Left ventricle myocardium inferior (tissue), 1 donor: ENCODE measurements around the gene SDF4. TPM values are rescaled to one million over a fixed set of nuclear protein-coding genes. Genes with fewer than 3 reads are reported as not detected.

Source experiments
- DNase-seq: peaks from one replicate; pipeline ENCODE4 v3.0.0-alpha.2; 2020
- H3K27ac ChIP-seq: fragments of 200-600 bp; replicated peaks from 2 replicates; pipeline ENCODE4 v1.8.0; 2021
- H3K27me3 ChIP-seq: fragments of 200-600 bp; 2 replicates; pipeline ENCODE4 v1.8.0; 2021; ENCODE audit warnings: low read depth
- H3K36me3 ChIP-seq: fragments of 200-600 bp; 2 replicates; pipeline ENCODE4 v1.8.0; 2021
- H3K4me1 ChIP-seq: fragments of 200-600 bp; 2 replicates; pipeline ENCODE4 v1.8.0; 2021
- H3K4me3 ChIP-seq: fragments of 200-600 bp; 2 replicates; pipeline ENCODE4 v1.8.0; 2021; ENCODE audit warnings: mild to moderate bottlenecking, moderate library complexity
- H3K9me3 ChIP-seq: fragments of 200-600 bp; replicated peaks from 2 replicates; pipeline ENCODE4 v1.8.0; 2021
- intact Hi-C: fragments of 100-400 bp; cut with micrococcal nuclease; formaldehyde crosslinking; loops from one replicate; pipeline ENCODE4 v1.11.0; 2022
- total RNA-seq: library from RNA; stranded (reverse); fragmentation: NEBNext Ultra II Directional; extraction: Animal tissue kit (Norgen Biotek cat#: 25700); gene quantifications from one replicate; pipeline ENCODE4 v1.2.1, GENCODE V29; 2021
- TF ChIP-seq, protein P1 (sequence below): fragments of 200-600 bp; IDR thresholded peaks from 2 replicates; pipeline ENCODE4 v1.8.0; 2021; ENCODE audit warnings: antibody characterized with exemption, mild to moderate bottlenecking, borderline replicate concordance
- donor health status: DM: no; HTN: yes; CAD: no; lungs with severe emphysema.

Gene SDF4
- total RNA-seq, 1 donor from 2014 or later = 114 TPM

DNA sequence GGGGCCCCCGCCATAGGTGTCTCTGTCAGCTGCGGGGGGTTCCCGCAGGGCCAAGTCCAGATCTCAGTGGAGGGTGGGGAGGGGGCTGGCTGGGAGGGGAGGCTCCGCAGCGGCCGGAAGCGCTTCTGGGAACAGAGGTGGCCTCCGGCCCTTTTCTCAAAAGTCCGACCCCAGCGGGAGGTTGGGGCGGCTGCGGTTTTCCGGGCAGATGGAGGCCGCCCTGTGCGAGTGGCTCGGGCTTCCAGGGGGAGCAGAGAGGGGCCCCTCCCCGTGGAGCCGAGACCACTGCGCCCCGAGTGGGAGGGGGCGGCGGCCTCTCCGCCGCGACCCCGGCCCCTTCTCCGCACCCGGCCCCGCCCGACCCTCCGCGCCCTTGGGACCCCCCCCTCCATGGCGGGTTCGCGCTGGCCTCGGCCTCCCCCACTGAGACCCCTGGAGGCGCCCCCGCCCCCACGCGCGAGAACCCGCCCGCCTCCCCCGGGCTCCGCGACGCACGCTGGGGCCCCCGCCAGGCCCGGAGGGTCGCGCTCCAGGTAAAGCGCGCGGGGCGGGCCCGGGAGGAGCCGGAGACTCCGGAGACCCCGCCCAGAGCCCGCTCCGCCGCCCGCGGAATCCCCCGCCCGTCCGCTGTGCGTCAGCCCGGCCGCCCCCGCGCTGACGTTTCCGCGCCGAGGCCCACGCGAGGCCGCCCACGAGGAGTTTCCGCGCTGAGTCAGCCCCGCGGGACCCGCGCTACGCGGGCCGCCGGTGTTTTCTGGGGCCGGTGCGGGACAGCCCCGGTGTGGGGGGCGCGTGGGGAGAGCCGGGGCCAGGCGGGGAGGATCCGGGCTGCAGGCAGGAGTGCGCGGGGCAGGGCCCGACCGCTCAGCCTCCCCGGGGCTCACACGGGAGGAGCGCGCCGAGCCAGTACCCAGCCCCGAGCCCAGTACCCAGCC is 30.7 kb downstream of the SDF4 start:
- Histone ChIP-seq H3K27ac (peak overlapping the region; percentile 50), H3K36me3 (no peaks in the 10 kb centered on the region), H3K9me3 (no peaks in the 10 kb centered on the region), H3K4me1 (peaks cover 22% of the 10 kb centered on the region), H3K4me3 (peak overlapping the region; percentile 65), H3K27me3 (peaks cover 45% of the 10 kb centered on the region)
- intact Hi-C loops = no loop called here
- DNase-seq = peak; percentile 44
- TF ChIP-seq, protein P1, sequence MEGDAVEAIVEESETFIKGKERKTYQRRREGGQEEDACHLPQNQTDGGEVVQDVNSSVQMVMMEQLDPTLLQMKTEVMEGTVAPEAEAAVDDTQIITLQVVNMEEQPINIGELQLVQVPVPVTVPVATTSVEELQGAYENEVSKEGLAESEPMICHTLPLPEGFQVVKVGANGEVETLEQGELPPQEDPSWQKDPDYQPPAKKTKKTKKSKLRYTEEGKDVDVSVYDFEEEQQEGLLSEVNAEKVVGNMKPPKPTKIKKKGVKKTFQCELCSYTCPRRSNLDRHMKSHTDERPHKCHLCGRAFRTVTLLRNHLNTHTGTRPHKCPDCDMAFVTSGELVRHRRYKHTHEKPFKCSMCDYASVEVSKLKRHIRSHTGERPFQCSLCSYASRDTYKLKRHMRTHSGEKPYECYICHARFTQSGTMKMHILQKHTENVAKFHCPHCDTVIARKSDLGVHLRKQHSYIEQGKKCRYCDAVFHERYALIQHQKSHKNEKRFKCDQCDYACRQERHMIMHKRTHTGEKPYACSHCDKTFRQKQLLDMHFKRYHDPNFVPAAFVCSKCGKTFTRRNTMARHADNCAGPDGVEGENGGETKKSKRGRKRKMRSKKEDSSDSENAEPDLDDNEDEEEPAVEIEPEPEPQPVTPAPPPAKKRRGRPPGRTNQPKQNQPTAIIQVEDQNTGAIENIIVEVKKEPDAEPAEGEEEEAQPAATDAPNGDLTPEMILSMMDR = no peak

DNA sequence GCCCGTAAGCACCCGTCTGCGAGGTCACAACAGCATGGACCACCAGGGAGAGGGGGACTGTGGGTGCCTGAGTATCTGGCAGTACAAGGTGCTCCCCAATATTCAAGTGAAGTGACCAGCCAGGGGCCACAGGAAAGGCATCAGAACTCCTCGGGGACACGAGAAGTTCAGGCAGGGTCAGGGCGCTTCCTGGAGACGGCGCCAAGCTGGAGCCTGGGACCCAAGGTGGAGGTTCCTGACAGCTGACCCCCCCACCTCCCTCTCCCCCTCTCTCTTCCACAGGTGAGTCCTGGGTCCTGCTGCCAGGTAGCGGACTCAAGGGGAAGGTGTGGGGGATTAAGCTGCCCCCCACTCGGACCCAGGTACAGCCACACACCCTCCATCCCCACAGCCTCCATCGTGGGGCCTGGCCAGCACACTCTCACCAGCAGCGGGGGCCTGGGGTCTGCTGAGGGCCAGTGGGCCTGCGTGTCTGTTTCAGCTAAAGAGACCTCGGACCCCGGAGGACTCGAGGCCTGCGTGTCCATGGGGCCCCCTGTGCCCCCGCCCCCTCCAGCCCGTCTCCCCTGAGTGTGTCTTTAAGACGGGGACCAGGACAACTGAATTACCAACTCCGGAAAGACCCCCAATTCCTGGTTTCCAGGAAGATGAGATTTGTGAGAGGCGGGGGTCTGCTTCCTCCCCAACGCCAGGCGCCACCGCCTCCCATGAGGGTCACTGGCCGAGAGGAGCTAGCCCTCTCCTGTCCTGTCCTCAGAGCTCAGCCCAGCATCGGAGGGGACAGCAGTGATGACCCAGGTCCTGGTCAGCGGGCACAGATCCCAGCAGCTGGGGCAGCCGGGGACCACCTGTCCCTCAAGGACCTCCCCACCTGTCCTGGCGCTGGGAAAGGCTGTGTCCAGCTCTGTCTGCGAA is 31.6 kb downstream of the SDF4 start:
- TF ChIP-seq, protein P1 = no peak
- no peak overlapping the region for H3K27ac ChIP-seq
- peaks cover 5% of the 10 kb centered on the region for H3K9me3 ChIP-seq
- peaks cover 35% of the 10 kb centered on the region for H3K27me3 ChIP-seq
- intact Hi-C loops = no loop called here
- H3K4me1 ChIP-seq = peaks cover 16% of the 10 kb centered on the region
- peak overlapping the region; percentile 65 for H3K4me3 ChIP-seq
- peak; percentile 16 for DNase-seq
- no peaks in the 10 kb centered on the region for H3K36me3 ChIP-seq

DNA sequence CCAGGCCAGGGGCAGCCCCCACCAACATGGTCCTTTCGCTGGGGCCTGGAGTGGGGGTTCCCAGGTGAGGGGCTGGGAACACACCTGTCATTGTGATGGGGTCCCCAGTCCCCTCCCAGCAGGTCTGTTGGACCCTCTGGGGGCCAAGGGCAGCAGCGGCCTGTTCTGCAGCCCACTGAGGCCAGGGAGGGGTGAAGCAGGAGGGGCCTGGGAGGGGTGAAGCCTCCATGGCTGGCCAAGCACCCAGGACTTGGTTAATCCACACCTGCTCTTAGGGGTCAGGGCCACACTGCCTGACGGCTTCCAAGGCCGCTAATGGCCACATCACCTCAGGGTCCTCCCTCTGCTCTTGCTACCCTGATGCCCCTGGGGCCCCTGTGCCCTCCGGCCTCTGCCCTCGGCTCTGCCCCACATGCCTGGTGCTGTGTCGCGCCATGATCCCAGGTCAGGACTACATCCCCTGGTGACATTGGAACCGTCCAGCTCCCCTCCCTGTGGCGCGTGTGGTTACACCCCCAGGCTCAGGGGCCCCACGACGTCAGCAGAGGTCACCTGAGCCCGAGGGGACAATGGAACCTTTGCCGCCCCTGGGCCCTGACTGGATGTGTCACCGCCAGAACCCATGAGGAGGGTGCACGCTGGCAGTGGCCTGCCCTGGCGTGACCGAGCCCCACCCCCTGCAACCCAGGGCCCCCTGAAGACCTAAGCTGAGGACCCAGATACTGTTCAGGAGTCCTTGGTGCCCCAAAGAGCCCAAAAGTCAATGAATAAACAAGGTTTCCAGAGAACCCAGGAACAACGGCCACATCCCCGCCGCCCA is 32.5 kb downstream of the SDF4 start:
- TF ChIP-seq, protein P1 = no peak
- intact Hi-C loops = no loop called here

DNA sequence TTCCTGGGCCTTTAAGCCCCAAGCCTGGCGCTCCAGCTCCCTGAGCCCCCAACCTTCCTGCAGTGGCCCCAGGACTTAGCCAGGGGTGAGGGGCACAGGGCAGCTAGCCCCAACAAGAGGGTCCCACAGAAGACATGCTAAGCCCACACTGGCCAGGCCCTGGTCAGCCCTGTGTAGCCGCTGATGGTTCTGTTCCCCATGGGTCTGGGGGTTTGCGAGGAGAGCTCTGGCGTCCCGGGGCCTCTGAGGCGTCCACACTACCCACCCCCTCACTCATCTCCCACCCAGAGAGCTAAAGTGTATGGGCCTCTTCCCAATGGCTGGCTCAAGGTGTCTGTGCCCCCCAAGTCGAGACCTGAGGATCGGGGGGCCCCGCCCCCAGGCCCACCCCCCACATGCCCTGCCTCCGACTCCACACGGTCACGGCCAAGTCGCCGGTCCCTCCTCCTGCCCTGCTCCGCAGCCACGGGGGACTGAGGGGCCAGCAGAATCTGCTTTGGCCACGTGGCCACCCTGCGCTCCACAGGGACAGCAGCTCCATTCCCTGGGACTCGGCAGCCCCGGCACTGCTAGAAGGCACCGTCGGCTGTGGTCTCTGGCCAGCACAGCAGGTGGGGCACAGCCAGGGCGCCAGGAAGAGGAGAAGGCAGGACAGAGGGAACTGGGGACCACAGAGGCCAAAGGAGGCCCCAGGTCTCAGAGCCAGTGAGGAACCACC is 33.2 kb downstream of the SDF4 start:
- Histone ChIP-seq H3K4me3 (no peak overlapping the region), H3K36me3 (no peaks in the 10 kb centered on the region), H3K4me1 (peaks cover 16% of the 10 kb centered on the region), H3K27me3 (peaks cover 26% of the 10 kb centered on the region), H3K9me3 (peaks cover 16% of the 10 kb centered on the region), H3K27ac (no peak overlapping the region)
- intact Hi-C loops = no loop called here
- peak; percentile 12 for DNase-seq
- TF ChIP-seq, protein P1 = no peak

More for the DNA sequence above, 32.5 kb downstream of the SDF4 start:
- DNase-seq = peak; percentile 11
- H3K9me3 ChIP-seq = peaks cover 14% of the 10 kb centered on the region
- H3K4me1 ChIP-seq = peaks cover 16% of the 10 kb centered on the region
- no peak overlapping the region for H3K4me3 ChIP-seq
- H3K27me3 ChIP-seq = peaks cover 31% of the 10 kb centered on the region
- H3K27ac ChIP-seq = no peak overlapping the region
- H3K36me3 ChIP-seq = no peaks in the 10 kb centered on the region
